Activated CD4-positive, alpha-beta T cell treated with anti-CD3 and anti-CD28 coated beads, Interleukin-2, Interleukin-4, amounts not matched to agents 100 ng/mL and 50 ng/mL, durations not matched to agents 16 hours and 8 hours (primary cell): ENCODE measurements around the gene TBC1D20.
"Not testable (repeated sequence)": the region's sequence is repeated elsewhere in the genome, so short reads cannot be mapped to it uniquely, and the experiment has no call there.

Experiments
- DNase-seq: peaks from one replicate; pipeline ENCODE4 v3.0.0-alpha.2; 2020; ENCODE audit warnings: low spot score

The TBC1D20 gene

DNA sequence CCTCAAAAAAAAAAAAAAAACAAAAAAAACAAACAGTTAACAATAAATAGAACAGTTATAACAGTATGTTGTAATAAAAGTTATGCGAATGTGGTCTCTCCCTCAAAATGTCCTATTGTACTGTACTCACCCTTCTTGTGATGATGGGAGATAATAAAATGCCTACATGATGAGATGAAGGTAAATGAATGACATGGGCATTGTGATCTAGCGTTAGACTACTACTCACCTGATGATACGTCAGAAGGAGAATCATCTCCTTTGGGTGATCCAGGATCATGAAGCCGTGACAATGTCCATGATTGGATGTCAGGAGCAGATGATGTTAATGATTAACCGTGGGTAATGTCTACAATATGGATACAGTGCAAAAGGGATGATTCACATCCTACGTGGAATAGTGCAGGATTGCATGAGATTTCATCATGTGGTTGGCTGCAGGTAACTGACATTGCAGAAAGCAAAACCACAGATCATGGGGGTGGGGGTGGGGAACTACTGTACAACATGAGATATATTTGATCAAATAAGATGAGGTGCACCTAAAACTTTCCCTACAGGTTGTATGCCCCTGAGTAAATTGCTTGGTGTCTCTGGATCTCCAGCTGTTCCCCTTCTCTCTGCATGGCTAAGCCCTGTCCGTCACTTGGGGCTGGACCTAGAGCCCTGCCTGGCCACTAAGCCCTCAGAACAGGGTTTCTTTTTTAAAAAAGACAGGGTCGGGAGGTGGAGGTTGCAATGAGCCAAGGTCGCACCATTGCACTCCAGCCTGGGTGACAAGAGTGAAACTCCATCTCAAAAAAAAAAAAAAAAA is 60.4 kb downstream of the TBC1D20 start:
- DNase-seq: no peak

DNA sequence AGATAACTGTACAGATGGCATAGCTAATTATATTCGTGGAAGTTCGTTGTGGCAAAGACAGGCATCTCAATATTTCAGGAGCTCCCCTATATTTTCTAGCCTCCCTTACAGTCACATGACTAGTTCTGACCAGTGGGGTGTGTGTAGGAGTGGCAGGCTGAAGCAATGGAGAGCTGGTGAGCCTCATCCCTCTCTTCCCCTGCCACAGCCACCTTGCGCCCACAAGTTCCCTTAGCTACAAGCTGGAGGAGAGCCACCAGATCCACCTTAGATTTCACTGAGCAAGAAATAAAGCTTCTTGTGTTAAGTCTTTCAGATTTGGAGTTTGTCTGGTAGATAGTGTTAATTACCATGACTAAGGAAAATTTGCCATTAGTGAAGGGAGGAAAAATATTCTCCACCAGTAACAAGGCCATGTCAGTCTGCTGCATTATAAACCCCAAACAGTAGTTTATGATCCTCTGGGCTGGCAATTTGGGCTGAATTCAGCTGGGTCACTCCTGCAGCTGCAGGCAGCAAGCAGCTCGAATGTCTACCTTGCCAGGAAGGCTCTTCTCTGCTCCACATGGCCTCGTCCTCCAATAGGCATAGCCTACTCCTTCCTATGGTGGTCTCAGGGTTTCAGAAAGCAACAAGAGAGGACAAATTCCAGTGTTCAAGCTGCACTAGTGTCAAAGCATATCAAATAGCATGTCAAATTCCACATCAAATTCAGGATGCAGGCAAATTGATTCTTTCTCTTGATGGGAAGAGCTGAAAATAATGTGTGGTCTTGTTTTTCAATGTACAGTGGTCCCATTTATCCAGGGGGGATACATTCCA is 61.7 kb downstream of the TBC1D20 start:
- DNase-seq: no peak

DNA sequence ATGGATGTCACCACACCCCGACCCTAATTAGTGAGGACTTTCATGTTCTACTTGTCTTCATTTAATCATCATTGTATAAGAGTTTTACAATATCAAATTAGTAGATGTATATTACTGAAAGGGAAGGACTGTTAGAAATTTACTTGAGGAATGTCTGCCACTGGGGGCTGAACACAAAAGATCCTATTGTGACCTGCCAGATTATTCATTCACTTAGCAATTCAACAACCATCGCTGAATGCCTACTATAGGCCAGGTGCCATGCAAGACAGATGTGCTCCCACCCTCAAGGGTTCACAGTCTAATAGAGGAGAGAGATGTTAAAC is 62.2 kb downstream of the TBC1D20 start:
- DNase-seq: no peak

DNA sequence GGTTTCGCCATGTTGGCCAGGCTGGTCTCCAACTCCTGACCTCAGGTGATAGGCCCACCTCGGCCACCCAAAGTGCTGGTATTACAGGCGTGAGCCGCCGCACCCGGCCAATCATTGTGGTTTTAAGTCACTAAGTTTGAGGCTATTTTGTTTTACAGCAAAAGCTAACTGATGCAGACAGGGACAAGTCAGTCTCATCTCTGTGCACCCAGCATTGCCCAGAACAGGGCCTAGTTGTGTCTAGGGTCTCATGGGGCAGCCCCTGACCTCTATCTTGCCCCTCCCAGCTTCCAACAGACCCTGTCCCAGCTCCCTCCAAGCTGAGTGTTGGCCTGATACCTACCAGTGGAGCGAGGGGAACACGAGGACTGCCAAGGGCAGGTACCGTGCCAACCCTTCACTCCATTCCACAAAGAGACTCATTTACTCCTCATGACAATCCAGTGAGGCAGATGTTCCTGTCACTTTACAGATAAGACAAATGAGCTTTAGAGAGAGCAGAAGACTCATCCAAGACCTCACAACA is 63.1 kb downstream of the TBC1D20 start:
- DNase-seq: no peak

DNA sequence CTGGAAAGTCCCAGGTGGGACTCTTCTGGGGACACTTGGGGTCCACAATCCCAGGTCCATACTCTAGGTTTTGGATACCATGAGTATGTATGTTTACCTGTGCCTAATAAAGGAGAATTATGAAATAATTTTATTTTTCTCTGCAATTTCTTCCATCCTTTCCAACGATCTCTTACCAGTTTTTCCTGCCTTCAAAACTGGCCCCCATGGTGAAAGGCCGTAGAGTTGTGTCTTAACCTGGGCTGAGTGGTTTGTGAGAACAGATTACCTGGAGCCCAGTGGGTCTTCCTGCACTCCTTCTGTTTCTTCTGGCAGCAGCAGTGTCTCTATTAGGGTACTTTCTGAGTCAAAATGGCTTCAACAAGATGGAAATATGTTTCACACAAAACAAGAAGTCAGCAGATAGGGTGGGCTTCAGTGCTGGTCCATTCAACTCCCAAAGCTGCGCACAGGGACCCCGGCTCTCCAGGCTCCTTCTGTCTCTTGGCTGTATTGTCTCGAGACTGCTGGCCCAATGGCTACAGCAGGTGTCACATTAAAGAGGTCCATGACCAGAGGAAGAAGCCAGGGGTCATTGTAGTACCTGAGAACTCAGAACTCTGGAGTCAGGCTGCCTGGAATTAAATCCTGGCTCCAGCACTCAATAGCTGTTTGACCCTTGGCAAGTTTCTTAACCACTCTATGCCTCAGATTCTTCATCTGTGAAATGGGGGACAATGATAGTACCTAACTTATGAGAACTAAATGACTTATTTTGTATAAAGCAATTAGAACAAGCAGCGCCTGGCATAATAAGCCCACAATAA is 64.7 kb downstream of the TBC1D20 start:
- DNase-seq: no peak

DNA sequence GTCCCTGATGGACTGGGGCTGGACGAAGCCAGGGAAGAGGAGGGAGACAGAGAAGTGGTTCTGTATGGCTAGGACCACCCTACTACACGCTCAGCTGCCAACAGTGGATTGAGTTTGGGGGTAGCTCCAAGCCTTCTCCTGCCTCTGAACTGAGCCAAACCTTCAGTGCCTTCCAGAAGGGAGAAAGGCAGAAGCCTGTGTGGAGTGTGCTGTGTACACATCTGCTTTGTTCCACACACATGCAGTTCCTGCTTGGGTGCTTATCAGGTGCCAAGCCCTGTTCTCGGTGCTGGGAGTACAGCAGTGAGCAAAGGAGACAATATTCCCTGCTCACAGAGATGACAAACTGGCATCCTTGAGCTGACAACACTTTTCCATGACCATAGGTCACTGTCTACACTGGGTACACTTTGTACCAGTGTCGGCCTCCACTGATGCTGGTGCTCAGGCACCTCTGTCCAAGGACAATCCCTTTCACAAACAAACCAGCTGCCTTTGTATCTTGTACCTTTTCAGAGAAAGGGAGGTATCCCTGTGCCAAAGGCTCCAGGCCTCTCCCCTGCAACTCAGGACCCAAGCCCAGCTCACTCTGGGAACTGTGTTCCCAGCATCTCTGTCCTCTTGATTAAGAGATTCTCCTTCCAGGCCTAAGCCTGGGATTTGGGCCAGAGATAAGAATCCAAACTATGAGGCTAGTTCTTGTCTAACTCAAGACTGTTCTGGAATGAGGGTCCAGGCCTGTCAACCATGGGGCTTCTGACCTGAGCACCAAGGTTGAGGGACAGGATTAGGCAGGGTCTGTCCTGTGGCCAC is 65.5 kb downstream of the TBC1D20 start:
- DNase-seq: no peak

DNA sequence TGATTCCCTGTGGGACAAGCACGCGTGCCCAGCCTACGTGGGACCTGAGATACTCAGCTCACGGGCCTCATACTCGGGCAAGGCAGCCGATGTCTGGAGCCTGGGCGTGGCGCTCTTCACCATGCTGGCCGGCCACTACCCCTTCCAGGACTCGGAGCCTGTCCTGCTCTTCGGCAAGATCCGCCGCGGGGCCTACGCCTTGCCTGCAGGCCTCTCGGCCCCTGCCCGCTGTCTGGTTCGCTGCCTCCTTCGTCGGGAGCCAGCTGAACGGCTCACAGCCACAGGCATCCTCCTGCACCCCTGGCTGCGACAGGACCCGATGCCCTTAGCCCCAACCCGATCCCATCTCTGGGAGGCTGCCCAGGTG is 66.1 kb downstream of the TBC1D20 start:
- DNase-seq: no peak

DNA sequence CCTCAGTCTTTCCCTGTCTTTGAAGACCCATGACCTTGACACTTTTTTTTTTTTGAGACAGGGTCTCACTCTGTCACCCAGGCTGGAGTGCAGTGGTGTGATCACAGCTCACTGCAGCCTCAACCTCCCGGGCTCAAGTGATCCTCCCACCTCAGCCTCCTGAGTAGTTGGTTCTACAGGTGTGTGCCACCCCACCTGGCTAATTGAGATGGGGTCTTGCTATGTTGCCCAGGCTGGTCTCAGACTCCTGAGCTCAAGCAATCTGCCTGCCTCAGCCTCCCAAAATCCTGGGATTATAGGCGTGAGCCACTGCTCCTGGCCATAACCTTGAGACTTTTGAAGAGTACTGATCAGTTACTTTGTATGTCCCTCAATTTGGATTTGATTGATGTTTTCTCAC is 69.0 kb downstream of the TBC1D20 start:
- DNase-seq: not testable (repeated sequence)

DNA sequence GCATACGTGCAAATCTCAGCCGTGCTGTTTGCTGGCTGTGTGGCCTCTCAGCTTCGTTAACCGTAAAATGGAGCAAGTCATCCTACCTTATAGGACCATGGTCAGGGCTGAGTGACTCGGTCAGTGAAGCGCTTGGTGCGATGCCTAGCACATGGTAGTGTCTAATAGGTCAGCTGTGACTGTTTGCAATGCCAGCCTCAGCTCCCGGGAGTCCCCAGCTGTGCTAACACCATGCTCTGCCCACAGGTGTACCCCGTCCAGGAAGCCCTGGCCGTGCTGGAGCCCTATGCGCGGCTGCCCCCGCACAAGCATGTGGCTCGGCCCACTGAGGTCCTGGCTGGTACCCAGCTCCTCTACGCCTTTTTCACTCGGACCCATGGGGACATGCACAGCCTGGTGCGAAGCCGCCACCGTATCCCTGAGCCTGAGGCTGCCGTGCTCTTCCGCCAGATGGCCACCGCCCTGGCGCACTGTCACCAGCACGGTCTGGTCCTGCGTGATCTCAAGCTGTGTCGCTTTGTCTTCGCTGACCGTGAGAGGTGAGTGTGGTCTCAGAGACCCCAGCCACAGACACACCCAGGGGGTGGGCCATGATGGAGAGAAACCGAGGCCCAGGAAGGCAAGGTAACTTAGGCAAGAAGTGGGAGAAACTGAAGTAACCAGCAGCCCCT is 71.2 kb downstream of the TBC1D20 start:
- no peak for DNase-seq

DNA sequence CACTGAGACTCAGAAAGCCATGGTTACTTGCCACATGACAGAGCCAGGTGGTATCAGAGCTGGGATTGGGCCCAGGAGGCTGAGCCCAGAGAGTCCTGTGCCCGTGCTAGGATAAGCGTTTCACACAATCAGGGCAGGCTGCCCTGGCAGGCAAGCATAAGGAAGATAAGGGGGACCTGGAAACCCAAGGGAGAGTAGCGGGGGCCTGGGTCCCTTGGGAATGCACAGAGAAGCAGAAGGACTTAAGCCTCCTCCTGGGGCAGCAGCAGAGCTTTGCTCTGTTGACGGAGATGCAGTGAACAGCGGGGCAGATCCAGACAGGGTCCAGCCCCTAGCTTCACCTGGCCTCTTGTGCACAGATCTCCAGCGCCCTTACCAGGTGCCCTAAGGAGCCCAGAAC is 73.1 kb downstream of the TBC1D20 start:
- no peak for DNase-seq

DNA sequence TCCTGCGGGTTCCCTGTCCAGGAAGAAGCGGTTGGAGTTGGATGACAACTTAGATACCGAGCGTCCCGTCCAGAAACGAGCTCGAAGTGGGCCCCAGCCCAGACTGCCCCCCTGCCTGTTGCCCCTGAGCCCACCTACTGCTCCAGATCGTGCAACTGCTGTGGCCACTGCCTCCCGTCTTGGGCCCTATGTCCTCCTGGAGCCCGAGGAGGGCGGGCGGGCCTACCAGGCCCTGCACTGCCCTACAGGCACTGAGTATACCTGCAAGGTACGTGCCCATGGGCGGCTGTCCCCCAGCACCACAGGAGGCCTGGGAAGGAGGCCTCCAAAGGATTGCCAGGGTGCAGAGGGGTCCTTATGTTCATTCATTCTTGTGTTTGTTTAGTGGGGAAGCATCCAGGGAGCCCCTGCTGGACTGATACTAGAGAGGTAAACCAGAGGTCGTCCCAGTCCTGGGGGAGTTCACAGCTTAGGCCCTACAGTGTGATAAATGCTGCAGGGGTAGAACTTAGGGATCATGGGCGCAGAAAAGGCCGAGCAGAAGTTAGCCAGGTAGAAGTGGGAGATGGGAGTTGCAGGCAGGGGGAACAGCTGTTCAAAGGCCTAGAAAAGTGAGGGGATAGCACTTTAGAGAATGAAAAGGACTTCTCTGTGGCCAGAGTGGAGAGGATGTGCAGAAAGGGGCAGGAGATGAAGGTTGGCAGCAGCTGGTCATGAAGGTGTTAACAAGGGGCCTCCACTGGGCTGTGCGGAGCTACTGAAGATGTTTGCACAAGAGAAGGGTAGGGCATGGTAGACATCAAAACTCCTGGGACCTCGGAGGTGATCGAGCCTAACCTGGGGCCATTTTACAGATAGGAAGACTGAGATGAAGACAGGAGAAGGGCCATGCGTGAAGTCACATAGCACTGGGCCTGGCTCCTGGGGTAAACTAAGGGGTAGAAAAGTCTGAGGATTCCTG is 74.0 kb downstream of the TBC1D20 start:
- DNase-seq: no peak

DNA sequence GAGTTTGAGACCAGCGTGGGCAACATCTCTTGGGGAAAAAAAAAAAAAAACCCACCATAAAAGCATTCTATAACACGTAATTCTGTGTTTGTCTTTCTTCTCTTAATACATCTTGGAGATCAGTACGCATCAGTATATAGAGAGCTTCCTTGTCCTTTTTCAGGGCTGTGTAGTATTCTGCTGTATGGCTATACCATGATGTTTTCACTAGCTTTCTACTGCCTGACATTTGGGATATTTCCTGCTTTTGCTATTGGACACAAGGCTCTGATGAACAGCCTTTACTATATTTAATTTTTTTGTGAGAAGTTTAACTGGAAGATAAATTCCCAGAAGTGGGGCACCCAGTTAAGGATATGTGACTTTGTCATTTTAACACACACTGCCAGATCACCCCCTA is 74.8 kb downstream of the TBC1D20 start:
- no peak for DNase-seq

DNA sequence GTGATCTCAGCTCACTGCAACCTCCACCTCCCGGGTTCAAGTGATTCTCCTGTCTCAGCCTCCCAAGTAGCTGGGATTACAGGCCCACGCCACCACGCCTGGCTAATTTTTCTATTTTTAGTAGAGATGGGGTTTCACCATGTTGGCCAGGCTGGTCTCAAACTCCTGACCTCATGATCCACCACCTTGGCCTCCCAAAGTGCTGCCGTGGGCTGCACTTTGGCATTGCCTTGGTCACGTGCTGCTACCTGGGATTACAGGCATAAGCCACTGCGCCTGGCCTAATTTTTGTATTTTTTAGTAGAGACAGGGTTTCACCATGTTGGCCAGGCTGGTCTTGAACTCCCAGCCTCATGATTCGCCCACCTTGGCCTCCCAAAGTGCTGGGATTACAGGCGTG is 75.7 kb downstream of the TBC1D20 start:
- not testable (repeated sequence) for DNase-seq
